ENCODE results near the gene CST5.
"Not testable (repeated sequence)": the region's sequence is repeated elsewhere in the genome, so short reads cannot be mapped to it uniquely, and the experiment has no call there.

CST5 gene, protein sequence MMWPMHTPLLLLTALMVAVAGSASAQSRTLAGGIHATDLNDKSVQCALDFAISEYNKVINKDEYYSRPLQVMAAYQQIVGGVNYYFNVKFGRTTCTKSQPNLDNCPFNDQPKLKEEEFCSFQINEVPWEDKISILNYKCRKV

DNA sequence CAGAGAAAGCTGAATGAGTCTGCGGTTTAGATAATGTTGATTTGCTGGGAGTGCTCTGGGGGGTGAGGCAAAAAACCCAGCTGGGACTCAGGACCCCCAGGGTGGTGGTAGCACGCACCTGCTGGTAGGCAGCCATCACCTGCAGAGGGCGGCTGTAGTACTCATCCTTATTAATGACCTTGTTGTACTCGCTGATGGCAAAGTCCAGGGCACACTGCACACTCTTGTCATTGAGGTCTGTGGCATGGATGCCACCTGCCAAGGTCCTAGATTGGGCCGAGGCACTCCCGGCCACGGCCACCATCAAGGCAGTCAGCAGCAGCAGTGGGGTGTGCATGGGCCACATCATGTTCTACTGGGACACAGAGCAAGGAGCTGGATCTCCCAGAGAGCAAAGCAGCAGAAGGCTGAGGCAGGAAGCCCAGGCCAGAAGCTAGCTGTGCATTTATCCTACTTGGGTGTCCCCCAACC lies at the start of gene CST5:
TSS of gene CST5 (minus strand) at position 421 of the 471 bp plus-strand sequence. CDS start at position 349, 72 bp downstream.
- DNase-seq (ENCODE audit: low spot score): no peak

DNA sequence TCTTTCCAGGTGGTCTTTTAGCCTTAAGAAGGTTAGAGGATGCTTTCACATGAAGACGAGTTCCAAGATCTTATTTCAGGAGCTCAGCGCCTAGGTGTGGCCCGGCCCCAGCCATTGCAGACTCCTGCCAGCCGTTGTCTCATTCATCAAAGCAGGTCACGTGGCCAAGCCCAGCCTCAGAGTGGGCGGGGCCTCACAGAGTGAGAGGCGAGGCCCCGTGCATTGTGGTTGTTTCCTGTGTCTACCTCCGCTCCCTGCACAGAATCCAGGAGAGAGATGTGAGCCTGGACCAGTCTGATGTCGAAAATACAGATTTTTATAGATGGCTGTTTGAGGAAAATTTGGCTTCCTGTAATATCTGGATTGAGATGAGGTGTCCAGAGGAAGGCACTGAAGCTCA lies 49.2 kb upstream of the CST5 start:
- DNase-seq (ENCODE audit: low spot score): no peak

DNA sequence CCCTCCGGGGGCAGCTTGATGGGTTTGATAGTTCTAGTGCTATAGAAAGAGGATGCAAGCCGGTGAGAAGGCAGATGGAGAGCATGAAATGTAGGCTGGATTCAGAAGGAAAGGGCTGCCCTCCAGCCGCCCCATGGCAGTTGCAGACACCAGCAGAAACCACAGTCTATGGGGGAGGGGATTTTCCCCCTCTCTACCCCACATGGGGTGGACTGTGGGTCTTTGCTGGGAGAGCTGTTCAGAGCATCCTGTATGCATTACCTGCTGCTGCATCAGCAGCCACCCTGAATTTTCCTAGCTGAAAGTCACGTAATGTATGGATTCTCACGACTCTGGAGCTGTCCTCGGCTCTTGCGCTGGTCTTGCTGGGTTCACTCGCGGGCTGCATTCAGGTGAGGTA lies 48.8 kb upstream of the CST5 start:
- DNase-seq (ENCODE audit: low spot score): no peak

DNA sequence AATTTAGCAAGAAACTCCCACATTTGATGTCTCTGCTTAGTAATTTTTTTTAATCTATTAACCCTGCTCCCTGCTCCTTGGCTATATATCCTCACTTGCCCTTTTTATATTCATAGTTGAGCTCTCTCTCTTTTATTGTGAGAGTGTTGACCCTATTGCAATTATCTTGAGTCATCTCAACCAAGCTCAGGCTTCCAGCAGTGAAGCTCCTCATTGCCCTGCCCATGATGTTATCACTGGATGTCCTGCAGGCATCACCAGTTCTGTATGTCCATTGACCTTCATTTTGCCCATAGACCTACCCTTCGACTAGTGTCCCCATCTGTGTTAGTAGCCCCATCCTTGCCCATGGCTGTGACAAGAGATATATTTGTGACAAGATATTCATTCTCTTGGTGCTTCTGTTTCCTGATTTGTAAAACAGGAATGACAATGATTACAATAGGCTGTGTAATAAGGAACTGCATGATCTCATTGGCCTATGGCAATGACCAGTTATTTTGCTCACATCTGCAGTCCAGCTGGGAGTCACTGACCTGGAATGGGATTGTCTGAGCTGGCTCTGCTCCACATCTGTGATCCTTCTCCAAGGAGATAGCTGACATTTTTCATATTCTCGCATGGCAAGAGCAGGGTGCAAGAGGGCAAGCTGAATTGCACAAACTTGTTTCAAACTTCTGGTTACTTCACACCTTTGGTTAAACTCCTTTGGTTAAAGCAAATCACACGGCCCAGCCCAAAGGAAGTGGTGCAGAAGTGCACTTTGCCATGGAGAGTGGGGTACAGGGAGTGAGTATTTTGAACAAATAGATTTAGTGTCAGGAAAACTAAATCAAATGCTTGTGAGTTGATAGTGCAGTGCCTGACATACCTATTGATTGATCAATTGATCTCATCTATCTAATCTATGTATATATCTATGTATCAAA lies 47.7 kb upstream of the CST5 start:
- DNase-seq (ENCODE audit: low spot score): no peak

DNA sequence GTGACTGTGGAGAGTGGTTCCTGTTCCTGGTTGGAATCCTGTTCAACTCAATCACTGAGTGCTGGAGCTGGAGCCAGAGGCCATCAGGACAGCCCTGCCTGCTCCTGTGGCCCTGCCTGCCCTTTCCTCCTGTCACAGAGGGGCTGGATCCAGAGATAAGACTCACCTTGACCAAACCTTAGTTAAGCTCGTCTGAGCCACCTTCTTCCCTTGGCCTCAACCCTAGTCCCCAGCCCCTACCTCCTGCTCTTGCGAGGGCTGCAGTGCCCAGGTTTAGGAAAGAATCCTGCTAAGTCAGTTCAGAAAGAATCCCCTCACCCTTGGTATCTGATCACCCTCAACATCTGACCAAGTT lies 47.0 kb upstream of the CST5 start:
- no peak for DNase-seq (ENCODE audit: low spot score)

DNA sequence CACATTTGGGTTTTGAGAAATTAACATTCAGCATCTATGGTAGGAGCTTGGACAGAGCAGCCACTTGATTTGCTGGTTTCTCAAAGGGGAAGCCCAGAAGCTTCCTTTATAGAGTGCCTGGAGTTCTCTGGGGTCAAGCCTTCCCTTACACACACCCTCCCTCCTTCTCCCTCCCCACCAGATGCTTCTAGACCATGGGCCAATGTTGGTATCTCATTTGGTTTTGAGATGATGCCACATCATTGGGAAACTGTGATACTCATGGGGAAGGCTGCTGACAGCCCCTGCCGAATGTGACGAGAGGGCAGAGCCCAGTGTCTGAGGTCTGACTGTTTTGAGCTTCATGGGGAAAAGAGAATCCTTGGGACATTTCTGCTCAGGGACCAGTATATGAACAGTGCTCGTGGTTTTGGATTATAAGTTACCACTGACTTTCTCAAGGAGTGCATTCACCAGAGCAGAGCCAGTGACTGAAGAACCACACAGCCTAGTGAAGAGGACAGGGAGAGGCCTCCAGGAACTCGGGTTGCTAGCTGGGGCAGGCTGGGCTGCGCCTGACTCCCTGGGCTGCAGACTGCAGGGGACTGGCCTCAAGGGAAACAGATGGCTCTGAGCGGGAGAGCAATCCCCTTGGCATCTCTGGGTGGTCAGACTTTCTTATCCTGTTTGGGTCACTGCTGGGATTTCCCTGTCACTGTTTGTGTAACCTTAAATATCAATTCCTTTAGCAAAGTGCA lies 46.4 kb upstream of the CST5 start:
- no peak for DNase-seq (ENCODE audit: low spot score)

DNA sequence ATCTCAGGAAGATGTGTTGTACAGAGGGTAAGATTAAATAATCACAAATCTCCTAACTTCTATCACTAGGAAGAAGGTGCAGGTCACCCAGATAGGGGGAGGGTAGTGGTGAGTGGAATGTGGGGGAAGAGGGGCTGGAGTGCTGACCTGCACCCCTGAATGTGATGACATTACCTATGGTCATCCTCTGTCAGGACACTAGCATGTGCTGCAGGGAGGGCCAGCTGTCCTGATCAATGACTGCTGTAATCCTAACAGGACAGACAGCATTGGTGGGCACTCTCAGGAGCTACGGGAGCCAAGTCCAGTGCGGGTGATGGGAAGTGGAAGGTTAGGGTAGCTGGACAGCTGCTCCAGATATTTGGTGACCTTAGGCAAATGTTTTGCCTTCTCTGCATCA lies 45.2 kb upstream of the CST5 start:
- DNase-seq (ENCODE audit: low spot score): no peak

DNA sequence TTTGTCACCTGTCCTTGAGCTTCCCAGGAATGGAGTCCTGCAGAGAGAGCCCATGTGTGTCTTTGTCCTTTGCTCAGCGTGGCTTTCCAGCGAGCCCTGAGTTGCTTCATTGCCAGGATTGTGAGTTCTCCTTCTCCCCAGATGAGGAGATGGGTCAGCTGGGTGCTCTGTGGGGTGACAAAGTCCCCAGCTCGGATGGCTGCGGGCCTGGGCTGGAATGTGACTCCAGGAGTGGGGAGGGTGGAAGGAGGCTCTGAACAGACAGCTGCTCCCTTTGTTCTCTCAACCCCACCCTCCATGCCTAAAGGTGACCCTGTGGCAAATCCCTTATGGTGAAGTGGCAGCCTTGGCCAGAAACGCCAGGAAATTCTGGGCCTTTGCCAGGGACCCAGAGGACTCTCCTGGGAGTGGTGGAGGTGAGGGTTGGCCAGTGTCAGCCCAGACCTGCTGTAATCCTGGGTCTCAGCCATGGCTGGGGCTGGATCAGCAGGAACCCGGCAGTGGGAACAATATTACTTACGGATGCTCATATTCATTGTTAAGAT lies 44.4 kb upstream of the CST5 start:
- no peak for DNase-seq (ENCODE audit: low spot score)

DNA sequence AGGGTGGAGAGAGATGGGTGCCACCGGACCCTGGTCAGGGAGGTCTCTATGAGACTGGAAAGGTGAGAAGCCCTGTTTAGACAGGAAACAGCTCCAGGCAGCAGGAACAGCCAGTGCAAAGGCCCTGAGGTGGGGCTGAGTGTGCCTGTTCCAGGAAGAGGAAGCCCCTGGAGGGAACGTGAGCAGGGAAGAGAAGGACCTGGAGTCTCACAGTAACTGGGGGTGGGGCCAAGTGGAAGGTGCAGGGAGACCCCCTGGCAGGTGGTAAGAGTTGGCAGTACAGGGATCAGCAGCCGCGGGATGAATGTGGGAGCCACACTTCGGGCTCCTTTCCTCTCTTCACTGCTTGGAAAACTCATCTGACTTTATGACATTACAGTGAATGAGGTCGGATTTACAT lies 43.8 kb upstream of the CST5 start:
- DNase-seq (ENCODE audit: low spot score): no peak

DNA sequence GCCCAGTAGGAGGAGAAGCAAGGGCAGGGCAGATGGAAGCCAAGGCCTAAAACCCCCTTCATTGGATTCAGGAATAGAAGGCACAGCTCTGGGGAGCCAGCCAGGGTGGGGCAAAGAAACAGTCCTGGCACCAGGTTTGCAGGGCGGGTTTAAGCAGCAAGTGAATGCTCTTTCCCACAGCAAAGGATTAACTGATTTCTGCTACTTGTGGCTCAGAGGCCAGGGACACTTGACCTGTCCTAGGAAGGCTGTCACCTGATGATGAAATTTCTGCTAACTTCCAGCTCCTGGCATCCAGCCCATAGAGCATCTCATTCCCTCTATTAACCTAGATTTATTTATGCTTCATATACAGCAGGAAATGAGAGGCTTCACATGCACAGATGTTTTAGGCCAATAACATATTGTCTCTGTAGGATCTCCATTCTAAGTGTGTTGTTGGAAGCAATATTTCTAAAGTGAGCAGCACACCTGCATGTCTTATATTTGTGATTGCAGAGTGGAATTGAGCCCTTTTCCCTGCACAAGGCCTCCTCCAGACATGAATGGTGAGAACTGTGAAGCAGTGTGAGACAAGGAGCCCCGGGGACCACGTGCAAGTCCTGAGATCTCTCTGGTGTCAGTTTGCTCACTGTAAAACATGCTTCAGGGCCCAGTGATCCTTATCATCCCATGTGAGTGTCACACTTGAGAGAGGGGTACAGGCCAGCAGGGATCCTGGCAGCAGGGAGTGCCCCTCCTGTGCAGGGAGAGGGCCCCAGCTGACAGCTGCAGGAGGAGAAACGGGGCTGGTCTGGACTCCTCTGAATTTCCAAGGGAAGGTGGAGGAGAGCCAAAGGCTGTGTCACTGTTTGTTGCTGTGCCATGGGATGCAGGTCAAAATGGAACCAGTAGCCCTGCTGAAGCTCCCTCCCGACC lies 41.1 kb upstream of the CST5 start:
- no peak for DNase-seq (ENCODE audit: low spot score)

DNA sequence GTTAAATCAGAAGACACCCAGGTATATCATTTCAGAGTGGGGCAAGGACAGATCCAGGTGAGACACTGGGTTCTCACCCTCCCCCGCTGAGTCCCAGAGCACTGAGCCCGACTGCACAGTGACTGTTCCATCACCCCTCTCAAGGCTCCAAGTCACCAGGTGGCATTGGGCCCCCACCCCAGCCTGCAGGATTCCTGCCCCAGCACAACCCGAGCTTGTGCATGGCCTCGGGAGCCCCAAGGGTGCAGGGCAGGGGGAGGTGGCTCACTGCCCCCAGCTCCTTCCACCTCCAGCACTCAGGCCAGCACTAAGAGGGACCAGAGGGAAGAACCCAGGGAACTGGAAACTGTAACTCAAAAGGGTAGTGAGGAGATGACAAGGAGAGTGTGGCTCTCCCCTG lies 39.3 kb upstream of the CST5 start:
- no peak for DNase-seq (ENCODE audit: low spot score)

DNA sequence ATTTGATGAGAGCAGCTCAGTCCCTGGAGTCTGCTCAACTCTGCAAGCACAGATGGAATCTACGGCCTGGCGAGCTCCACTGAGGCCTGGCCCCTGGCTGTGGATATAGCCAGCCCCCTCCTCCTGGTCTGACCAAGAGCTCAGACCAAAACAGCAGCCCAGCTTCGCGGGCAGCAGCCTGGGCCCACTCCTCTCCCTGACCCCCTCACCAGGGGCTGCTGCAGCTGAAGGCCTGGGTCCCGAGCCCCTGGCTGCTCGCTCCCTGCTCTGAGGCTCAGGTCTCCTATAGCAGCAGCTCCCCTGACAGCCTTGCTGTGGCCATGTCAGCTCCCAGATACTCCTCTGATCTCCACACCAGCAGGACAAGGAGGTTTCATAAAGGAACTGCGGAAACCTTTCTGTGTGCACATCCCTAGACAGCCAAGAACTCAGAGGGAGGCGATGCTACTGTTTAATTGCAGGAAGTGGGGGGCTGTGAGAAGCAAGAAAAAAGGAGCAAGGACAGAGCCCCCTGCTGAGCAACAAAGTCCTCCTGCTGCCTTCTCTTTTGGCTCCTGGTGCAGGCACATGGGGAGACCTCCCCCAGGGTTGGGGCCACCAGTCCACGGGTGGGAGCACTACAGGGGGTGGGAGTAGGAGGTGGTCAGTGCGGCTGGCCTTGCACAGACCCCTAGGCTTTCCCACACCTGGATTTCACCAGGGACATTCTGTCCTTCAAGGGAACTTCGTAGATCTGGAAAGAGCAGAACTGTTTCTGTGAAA lies 38.7 kb upstream of the CST5 start:
- DNase-seq (ENCODE audit: low spot score): no peak

DNA sequence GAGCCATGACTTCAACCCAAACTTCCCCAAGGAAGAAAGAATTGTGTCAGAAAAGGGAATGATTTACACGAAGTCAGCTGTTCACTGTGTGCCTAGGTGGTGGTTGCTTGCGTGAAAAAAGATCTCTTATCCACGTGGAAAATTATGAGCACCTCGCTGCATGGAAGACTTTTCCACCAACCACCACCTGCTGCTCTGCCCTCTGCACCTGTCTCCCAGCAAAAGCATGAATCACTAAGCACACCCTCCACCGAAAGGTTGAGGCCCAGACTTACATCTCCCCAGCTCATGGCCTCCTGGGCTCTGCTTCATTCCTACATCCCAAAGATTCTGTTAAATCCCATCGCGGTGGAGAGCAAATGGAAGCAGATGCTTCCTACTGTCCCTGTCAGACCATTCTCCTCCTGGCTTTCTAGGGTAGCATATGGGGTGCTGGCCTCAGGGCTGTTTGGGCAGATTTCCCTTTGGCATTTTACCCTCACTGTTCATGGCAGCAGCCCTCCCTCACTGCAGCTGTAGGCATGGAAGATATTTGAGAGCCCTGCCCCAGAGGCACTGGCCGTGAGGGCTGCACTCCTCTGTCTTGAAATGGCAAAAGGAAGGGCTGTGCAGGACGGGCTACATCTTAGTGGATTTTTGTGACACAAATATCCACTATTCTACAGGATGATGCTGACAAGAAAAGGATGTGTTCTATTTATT lies 37.6 kb upstream of the CST5 start:
- no peak for DNase-seq (ENCODE audit: low spot score)

DNA sequence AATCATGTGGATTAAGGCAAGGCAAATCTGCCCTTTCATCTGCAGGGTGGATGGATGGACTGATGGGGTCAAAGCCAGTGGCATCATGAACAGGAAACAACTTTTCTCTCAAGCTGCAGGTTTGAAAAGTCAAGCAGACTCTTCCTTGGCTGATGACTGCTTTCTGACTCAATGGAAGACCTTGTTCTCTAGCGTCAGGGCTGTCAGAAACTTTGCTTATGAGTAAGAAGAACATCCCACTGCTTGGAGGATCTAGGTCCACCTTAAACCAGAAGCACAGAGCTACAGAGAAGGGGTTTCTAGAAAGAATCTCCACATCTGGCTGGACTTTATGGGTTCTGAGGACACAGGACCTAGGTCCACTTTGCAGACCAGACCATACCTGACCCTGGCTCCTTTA lies 36.3 kb upstream of the CST5 start:
- no peak for DNase-seq (ENCODE audit: low spot score)

DNA sequence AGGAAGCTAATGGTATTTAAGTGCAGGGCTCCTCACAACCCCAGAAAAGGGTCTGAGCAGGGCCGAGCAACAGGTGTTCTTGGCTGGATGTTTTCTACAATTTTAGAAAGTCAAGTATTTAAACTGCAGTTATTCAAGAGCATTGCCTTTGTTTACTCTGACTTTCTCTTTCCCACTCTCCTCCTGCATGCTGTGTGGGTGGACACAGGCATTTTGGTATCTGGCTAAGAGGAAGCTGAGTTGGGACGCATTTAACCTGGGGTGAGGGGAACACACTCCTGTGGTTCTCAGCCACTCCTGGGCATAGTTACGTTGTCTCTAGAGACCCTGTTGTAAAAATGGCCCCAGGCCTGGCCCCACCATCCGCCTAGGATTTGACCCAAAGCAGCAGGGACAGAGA lies 34.9 kb upstream of the CST5 start:
- not testable (repeated sequence) for DNase-seq (ENCODE audit: low spot score)

DNA sequence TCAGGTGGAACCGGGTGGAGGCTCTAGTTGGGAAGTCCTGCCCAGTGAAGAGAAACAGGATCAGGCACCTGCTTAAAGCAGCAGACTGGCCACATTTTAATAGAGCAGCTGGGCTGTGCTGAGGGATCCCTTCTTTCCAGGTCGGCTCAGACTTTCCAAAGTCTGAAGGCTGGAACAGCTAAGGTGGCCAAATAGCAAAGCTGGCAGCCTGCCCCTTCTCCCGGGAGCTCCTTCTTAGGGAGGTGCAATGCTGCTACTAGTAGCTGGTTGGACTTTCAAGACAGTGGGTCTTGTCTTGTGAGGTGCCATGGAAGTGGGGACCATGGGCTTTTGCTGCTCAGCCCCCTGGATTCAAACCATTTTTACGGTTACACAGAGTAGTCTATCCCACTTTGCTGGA lies 30.7 kb upstream of the CST5 start:
- DNase-seq (ENCODE audit: low spot score): no peak

DNA sequence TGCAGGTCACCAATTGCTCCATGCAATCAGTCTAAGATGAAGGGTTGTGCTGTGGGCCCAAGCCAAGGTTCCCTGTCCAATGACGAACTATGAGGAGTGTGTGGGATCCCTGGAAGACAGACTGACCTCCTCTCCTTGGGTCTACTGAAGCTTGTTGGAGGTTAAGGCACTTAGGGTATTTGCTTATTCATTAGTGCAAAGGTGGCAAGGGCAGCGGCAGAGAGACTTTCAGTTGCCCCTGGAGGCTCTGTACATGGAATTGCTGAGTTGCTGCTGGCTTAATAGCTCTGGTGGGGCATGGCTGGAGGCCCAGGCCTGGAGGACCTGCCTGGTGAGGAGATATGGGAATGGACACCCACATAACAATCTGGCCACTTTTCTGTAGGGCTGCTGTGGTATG lies 29.8 kb upstream of the CST5 start:
- no peak for DNase-seq (ENCODE audit: low spot score)

DNA sequence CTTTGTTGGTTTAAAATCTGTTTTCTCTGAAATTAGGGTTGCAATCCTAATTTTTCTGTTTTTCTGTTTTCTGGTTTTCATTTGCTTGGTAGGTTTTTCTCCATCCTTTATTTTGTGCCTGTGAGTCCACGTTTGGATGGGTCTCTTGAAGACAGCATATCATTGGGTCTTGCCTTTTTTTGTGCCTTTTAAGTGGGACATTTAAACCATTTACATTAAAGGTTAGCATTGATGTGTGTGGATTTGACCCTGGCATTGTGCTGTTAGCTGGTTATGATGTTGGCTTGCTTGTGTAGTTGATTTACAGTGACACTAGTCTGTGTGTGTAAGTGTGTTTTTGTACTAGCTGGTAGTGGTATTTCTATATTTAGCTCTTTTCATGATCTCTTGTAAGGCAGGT lies 28.0 kb upstream of the CST5 start:
- no peak for DNase-seq (ENCODE audit: low spot score)

DNA sequence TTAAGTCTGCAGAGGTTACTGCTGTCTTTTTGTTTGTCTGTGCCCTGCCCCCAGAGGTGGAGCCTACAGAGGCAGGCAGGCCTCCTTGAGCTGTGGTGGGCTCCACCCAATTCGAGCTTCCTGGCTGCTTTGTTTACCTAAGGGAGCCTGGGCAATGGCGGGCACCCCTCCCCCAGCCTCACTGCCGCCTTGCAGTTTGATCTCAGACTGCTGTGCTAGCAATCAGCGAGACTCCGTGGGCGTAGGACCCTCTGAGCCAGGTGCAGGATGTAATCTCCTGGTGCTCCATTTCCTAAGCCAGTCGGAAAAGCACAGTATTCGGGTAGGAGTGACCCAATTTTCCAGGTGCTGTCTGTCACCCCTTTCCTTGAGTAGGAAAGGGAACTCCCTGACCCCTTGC lies 22.8 kb upstream of the CST5 start:
- not testable (repeated sequence) for DNase-seq (ENCODE audit: low spot score)

DNA sequence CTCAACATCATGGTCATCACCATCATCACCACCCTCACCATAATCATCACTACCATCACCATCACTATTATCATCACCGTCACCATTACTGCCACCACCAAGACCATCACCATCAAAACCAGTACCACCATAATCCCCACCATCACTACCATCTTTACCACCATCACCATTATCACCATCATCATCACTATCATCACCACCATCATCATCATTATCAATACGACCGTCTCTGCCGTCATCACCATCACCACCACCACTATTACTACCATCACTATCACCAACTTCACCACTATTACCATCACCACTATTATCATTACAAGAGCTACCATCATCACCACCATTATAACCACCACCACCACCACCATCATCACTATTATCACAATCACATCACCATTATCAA lies 11.3 kb upstream of the CST5 start:
- not testable (repeated sequence) for DNase-seq (ENCODE audit: low spot score)
